ENCODE data around the gene PSME2. TPM values are rescaled to one million over a fixed set of nuclear protein-coding genes. Genes with fewer than 3 reads are reported as not detected.

The PSME2 gene
- total RNA-seq, 1 experiment from 2014 or later = 134 TPM

GRCh38 chr14:24094841-24095270 is 51.6 kb downstream of the PSME2 start:
- H3K27ac Mint-ChIP-seq (ENCODE audit: low read depth, unreplicated experiment) = peak overlapping the region; percentile 92
- TF ChIP-seq CTCF (IDR thresholded peaks at IDR 0.05; ENCODE audit: unreplicated experiment) = no peak
- POLR2A ChIA-PET = interaction anchor here (0.7 to 6.4 kb wide), 7 partner anchors 13 to 557 kb away, joined by 3 to 90 read pairs (median 10); partner anchors contain the start of genes DCAF11, EMC9, NRL and RNF31
- no peak for DNase-seq (ENCODE audit: unreplicated experiment)
- intact Hi-C loops (cut with micrococcal nuclease) = loop anchor here (2.0 to 5.0 kb wide), 4 partner anchors 14 to 528 kb away; partner anchors contain the start of genes AP1G2, IRF9, PSME2 and RNF31
- CTCF ChIA-PET = interaction anchor here (0.6 to 11.2 kb wide), 9 partner anchors 11 to 1153 kb away, joined by 3 to 272 read pairs (median 5); partner anchors contain the start of genes DCAF11, IRF9 and NRL
- H3K4me1 Mint-ChIP-seq (ENCODE audit: insufficient read depth, unreplicated experiment) = peaks cover 19% of the 10 kb centered on the region
- no peaks in the 10 kb centered on the region for H3K27me3 Mint-ChIP-seq (ENCODE audit: insufficient read depth, unreplicated experiment)
- peaks cover 17% of the 10 kb centered on the region for H3K36me3 Mint-ChIP-seq (ENCODE audit: insufficient read depth, unreplicated experiment)
- no TSS peak for BruUV-seq (replicated peaks)
- H3K9me3 Mint-ChIP-seq (ENCODE audit: unreplicated experiment) = no peaks in the 10 kb centered on the region
- H3K4me3 Mint-ChIP-seq (ENCODE audit: unreplicated experiment) = peak overlapping the region; percentile 97

GRCh38 chr14:24093901-24094840 is 52.2 kb downstream of the PSME2 start, which contains the start of gene PCK2:
TSS of gene PCK2 (plus strand) at chr14:24094311. CDS start at chr14:24094406, 95 bp downstream.
- ChIA-PET CTCF (interaction anchor here (0.6 to 11.2 kb wide), 18 partner anchors 12 to 1152 kb away, joined by 3 to 272 read pairs (median 4); partner anchors contain the start of genes DCAF11, DHRS4, EMC9 and NRL), POLR2A (interaction anchor here (0.6 to 6.4 kb wide), 12 partner anchors 8 to 556 kb away, joined by 3 to 90 read pairs (median 4); partner anchors contain the start of genes DCAF11, DHRS4L2, EMC9 and NRL)
- Mint-ChIP-seq H3K27me3 (ENCODE audit: insufficient read depth, unreplicated experiment) (no peaks in the 10 kb centered on the region), H3K9me3 (ENCODE audit: unreplicated experiment) (no peaks in the 10 kb centered on the region), H3K4me1 (ENCODE audit: insufficient read depth, unreplicated experiment) (peaks cover 19% of the 10 kb centered on the region), H3K36me3 (ENCODE audit: insufficient read depth, unreplicated experiment) (peaks cover 12% of the 10 kb centered on the region), H3K4me3 (ENCODE audit: unreplicated experiment) (peak within 1 kb of the TSS; percentile 97), H3K27ac (ENCODE audit: low read depth, unreplicated experiment) (peak within 1 kb of the TSS; percentile 92)
- peak; percentile 97 for DNase-seq (ENCODE audit: unreplicated experiment)
- intact Hi-C loops (cut with micrococcal nuclease) = loop anchor here (2.0 to 5.0 kb wide), 4 partner anchors 15 to 527 kb away; partner anchors contain the start of genes AP1G2, IRF9, PSME2 and RNF31
- TF ChIP-seq CTCF (IDR thresholded peaks at IDR 0.05; ENCODE audit: unreplicated experiment) = no peak
- TSS peak; percentile 71 for BruUV-seq (replicated peaks)

Small RNA genes lying within 50 kb of the gene (microRNA-seq; reads per million reads assigned to microRNA genes)
- gene MIR7703 = not detected

Other genes starting within 250 kb of the PSME2 start
- gene DHRS4, start 192.8 kb downstream of the PSME2 start, total RNA-seq (2022) = 28.4 and 32.5 TPM in 2 replicates
- 18.1 and 20.8 TPM in 2 replicates for gene DHRS4L2, start 157.7 kb downstream of the PSME2 start, total RNA-seq (2022)
- 0.20 TPM in 1 of 2 replicates, not detected in the other for gene CARMIL3, start 94.6 kb downstream of the PSME2 start, total RNA-seq (2022)
- gene CPNE6, start 75.0 kb downstream of the PSME2 start, total RNA-seq (2022) = not detected in 2 replicates
- gene PCK2, start 52.3 kb downstream of the PSME2 start, total RNA-seq (2022) = 64.7 and 112 TPM in 2 replicates
- 38.6 and 48.8 TPM in 2 replicates for gene DCAF11, start 31.8 kb downstream of the PSME2 start, total RNA-seq (2022)
- gene NRL, start 31.7 kb downstream of the PSME2 start, total RNA-seq (2022) = 1.3 and 2.1 TPM in 2 replicates
- gene FITM1, start 16.0 kb downstream of the PSME2 start, total RNA-seq (2022) = 0.47 TPM in 1 of 2 replicates, not detected in the other
- 126 and 135 TPM in 2 replicates for gene PSME1, start 10.4 kb downstream of the PSME2 start, total RNA-seq (2022)
- 49.2 and 49.9 TPM in 2 replicates for gene EMC9, start 5.0 kb downstream of the PSME2 start, total RNA-seq (2022)
- gene RNF31, start 888 bp upstream of the PSME2 start, total RNA-seq (2022) = 62.2 and 67.4 TPM in 2 replicates
- gene IRF9, start 14.7 kb upstream of the PSME2 start, total RNA-seq (2022) = 13.6 and 23.8 TPM in 2 replicates
- 6.1 and 12.1 TPM in 2 replicates for gene REC8, start 25.5 kb upstream of the PSME2 start, total RNA-seq (2022)
- gene IPO4, start 42.2 kb upstream of the PSME2 start, total RNA-seq (2022) = 57.2 and 100 TPM in 2 replicates
- 67.8 and 103 TPM in 2 replicates for gene TM9SF1, start 48.8 kb upstream of the PSME2 start, total RNA-seq (2022)
- 0.68 and 1.2 TPM in 2 replicates for gene TSSK4, start 59.1 kb upstream of the PSME2 start, total RNA-seq (2022)
- 88.6 and 99.0 TPM in 2 replicates for gene CHMP4A, start 66.9 kb upstream of the PSME2 start, total RNA-seq (2022)
- 11.0 and 20.2 TPM in 2 replicates for gene MDP1, start 69.5 kb upstream of the PSME2 start, total RNA-seq (2022)
- gene NEDD8, start 85.8 kb upstream of the PSME2 start, total RNA-seq (2022) = 233 and 243 TPM in 2 replicates
- gene GMPR2, start 86.3 kb upstream of the PSME2 start, total RNA-seq (2022) = 77.3 and 79.9 TPM in 2 replicates
- 47.3 and 47.6 TPM in 2 replicates for gene TINF2, start 96.0 kb upstream of the PSME2 start, total RNA-seq (2022)
- gene TGM1, start 116.6 kb upstream of the PSME2 start, total RNA-seq (2022) = 16.9 and 26.2 TPM in 2 replicates
- 51.7 and 75.0 TPM in 2 replicates for gene RABGGTA, start 125.0 kb upstream of the PSME2 start, total RNA-seq (2022)
- 29.2 and 29.7 TPM in 2 replicates for gene DHRS1, start 153.2 kb upstream of the PSME2 start, total RNA-seq (2022)
- 29.8 and 31.9 TPM in 2 replicates for gene NOP9, start 153.2 kb upstream of the PSME2 start, total RNA-seq (2022)
- gene CIDEB, start 161.4 kb upstream of the PSME2 start, total RNA-seq (2022) = 0.52 and 1.3 TPM in 2 replicates
- 21.7 and 23.8 TPM in 2 replicates for gene LTB4R2, start 163.5 kb upstream of the PSME2 start, total RNA-seq (2022)
- 15.8 and 19.9 TPM in 2 replicates for gene LTB4R, start 164.9 kb upstream of the PSME2 start, total RNA-seq (2022)
- not detected in 2 replicates for gene ADCY4, start 188.5 kb upstream of the PSME2 start, total RNA-seq (2022)
- gene RIPK3, start 193.4 kb upstream of the PSME2 start, total RNA-seq (2022) = not detected in 2 replicates
- gene NFATC4, start 221.6 kb upstream of the PSME2 start, total RNA-seq (2022) = 0.23 and 1.7 TPM in 2 replicates

Data from MCF 10A (cell line).